HG02610 (cell line): ENCODE results near the gene ADAMTS18.
"Not testable (repeated sequence)": the region's sequence is repeated elsewhere in the genome, so short reads cannot be mapped to it uniquely, and the experiment has no call there.

ENCODE experiments used
- ATAC-seq: cut with Tn5 transposase; IDR thresholded peaks from one replicate; pipeline ENCODE4 v1.9.1; 2021; ENCODE audit warnings: mild to moderate bottlenecking, moderate library complexity; ENCODE audit not compliant: unreplicated experiment

Gene ADAMTS18

DNA sequence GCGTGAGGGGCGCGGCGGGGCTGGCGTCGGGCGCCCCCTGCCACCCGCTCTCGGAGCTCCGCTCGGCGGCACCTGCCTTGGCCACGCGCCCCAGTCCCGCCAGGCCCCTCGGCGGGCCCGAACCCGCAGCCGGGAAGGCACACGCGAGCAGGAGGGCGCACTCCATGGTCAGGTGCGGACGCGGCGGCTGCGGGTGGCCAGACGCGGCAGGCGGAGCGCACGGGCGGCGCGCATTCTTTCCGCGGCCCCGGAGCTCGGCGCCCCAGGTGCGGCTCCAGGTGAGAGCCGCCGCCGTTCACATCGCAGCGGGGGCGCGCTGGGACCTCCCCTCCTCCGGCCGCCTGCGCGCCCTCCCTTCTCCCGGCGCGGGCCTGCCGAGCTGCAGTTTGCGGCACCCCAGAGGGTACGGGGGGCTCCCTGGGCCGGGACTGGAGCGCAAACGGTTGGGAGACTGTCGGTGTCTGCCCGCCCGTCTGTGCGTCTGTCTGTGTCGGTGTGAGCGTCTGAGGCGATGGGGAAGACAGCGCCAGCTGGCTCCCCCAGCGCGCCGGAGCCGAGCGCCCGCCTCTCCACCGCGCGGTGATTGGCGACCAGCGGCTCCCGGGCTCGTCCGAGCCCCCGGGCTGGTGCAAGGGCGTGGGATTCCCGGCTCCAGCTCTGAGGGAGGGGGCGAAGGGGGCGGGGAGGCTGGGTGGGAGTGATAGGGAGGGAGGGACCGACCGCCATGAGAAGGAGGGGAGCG lies at the start of gene ADAMTS18:
ADAMTS18 (minus strand) TSS at position 505 of the 742 bp plus-strand sequence; CDS start at position 166, 339 bp downstream.
- ATAC-seq: no peak

GRCh38 chr16:77480681-77481315 lies 46.0 kb upstream of the ADAMTS18 start:
- ATAC-seq: no peak

GRCh38 chr16:77472262-77472661 lies 37.4 kb upstream of the ADAMTS18 start:
- ATAC-seq: no peak

- ATAC-seq: no peak
Observed at GRCh38 chr16:77470851-77471250, 36.0 kb upstream of the ADAMTS18 start.

GRCh38 chr16:77469634-77470033 lies 34.8 kb upstream of the ADAMTS18 start:
- no peak for ATAC-seq

DNA sequence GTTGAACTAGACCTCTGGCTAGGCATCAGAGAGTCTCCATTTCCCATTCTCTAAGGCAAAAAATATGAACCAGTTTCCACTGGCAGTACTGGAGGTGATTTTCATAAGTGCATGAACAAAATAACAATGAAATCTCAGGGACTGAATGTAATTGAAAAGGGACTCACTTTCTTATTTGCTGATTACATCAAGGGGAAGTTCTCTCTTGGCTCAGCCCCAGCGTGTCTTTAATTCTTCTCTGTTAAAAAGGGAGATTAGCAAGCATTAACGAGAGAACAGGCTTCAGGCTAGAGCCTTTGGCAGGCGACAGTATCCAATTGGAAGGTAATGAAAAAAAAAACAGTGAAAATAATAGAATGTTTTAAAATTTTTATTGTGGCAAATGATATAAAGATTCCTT lies 34.0 kb upstream of the ADAMTS18 start:
- no peak for ATAC-seq

- no peak for ATAC-seq
Observed at GRCh38 chr16:77467821-77468335, 33.0 kb upstream of the ADAMTS18 start.

GRCh38 chr16:77463659-77464058 lies 28.8 kb upstream of the ADAMTS18 start:
- not testable (repeated sequence) for ATAC-seq

DNA sequence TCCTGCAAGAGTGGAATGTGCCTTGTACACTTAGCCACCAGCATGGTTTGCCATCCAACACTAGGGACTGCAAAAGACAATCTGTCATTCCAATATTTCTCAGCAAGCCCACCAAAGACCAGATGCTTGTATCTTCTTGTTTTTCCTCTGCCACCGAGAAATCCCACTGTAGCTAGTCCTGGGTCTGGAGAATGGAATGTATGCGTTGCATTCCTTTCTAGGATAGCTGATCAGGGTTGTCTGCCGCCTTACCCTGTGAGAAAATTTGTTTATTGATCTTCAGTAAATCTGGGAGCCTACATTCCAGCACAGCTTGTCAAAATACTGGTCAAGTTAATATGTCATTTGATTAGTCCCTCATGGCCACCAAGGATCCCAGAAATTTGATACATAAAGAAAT lies 28.1 kb upstream of the ADAMTS18 start:
- no peak for ATAC-seq

- ATAC-seq: no peak
Observed at GRCh38 chr16:77459534-77460254, 24.9 kb upstream of the ADAMTS18 start.

- no peak for ATAC-seq
Observed at GRCh38 chr16:77457046-77457445, 22.2 kb upstream of the ADAMTS18 start.

DNA sequence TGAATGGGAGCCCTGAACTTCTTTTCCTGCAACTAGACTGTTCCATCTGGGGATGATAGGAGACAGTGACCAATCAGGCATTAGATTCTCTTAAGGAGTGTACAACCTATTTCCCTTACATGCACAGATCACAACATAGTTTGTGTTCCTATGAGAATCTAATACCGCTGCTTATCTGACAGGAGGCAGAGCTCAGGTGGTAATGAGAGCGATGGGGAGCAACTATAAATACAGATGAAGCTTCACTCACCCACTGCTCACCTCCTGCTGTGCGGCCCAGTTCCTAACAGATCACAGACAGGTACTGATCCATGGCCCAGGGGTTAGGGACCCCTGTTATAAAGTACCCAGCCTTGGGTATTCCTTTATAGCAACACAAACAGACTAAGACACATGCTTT lies 17.4 kb upstream of the ADAMTS18 start:
- ATAC-seq: no peak

DNA sequence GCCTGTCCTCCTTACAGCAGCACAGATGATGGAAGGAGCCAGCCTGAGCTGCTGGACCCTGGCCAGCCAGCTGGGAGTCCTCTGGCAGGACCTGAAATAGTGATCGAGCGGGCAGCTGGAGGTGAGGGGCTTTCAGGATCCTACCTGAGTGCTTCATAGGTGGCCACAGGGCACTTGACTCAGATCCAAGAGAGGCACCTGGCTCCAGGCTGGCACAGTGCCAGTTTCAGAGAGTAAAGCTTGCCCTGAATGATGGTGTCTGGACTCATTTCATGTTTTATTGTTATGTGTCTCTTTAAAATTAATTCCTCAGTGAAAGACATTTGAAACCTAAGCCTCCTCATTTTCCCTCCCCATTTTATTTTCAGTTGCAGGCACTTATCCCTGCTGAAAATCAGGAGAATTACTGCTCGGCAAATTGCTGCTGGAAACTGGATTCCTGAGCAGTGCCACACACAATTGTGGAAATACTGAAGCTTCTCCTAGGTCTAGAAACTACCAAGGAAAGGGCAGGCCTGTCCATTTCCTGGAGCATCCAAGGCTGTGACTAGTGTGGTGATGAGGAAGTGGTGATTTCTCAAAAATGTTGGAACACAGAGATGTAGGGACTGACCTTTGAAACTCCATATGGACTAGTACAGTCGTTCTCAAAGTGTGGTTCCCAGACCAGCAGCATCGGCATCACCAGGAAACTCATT lies 16.1 kb upstream of the ADAMTS18 start:
- no peak for ATAC-seq

- no peak for ATAC-seq
Observed at GRCh38 chr16:77449208-77449607, 14.4 kb upstream of the ADAMTS18 start.

DNA sequence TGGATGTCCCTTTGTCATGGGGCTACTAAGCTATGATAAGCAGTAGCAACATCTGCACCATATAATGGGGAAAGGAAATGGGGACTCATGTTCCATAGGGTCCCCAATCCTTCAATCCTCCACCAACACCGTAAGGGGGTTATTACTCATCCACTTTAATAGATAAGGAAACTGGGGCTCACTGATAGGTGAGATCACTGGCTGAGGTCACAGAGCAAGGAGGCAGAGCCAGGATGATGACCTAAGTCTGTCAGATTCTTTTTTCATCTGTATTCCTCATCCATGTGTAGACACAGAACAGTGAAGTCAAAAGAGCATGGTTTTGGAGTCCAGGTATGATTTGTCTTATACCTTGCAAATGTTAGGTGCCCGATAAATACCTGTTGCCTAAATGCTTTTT lies 10.5 kb upstream of the ADAMTS18 start:
- no peak for ATAC-seq

DNA sequence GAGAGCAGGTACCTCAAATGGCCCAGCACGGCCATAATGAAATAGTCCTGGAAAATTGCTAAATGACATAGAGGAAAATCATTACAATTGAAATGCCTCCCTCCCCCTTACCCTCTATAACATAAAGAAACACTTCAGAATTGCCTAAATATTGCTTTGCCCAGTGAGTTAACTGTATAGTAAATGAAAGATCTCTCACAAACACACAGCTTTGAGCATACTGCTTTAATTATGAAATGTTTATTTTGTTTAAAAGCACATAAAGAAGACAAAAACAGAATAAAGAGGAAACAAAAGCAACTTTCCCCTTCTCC lies 9.3 kb upstream of the ADAMTS18 start:
- no peak for ATAC-seq

DNA sequence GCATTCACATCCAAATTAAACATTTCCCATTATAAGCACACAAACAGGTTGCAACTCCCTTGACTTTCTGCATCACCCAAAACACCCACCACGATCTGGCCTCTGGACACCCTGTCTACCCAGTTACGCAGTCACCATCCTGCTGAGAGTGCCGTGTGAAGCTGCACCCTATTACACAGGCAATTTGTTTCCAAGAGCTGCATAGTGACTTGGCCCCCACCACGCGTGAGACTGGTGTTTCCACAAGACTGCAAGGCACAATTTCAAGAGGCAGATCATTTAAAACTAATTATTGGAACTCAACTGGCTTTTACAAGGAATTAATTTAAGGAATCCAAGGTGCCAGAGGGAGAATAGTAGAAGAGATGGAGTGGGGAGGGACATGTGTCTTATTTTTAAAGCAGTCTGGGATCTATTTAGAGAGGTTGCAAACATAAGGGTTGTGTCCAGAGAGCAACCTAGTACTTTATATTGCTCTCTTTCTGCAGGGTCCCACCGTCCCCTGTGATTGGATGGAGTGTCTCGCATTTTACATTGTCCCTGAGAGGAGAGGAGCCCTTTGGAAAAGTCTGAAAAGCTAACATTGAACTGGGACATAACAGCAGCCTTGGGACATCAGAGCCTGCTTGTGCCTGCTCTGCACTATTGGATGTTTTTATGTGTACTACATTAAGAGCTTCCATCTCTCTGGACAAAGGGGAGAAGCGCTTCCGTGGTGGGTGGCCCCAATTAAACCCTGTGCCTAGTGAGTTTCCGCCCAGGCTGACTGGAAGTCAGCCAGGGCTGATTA lies 8.7 kb upstream of the ADAMTS18 start:
- no peak for ATAC-seq

- ATAC-seq: no peak
Observed at GRCh38 chr16:77442078-77442477, 7.2 kb upstream of the ADAMTS18 start.

DNA sequence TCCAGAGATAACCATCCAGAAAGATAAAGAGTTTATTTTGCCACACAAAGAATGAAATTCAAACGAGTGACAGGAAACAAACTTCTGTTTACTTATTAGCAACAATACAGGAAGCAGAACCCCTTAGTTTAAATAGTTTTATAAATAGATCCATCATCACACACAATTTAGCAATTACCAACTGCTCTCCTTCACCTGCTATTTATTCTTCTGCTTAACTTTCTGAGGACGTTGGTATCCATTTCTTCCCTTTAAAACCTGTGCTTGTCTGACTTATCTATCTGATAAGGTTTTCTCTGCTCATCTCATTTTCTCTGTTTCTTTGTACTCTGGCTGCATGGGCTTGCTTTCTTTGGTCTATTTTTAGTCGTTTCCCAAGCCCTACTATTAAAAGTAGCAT lies 4.3 kb upstream of the ADAMTS18 start:
- no peak for ATAC-seq

- no peak for ATAC-seq
Observed at GRCh38 chr16:77437859-77438258, 3.0 kb upstream of the ADAMTS18 start.
